Endothelial cell of umbilical vein (primary cell): ENCODE measurements around the gene CFAP46. TPM values are rescaled to one million over a fixed set of nuclear protein-coding genes. Genes with fewer than 3 reads are reported as not detected.

ENCODE experiments used
- BruUV-seq: library from RNA; stranded (reverse); fragments of 400-500 nt; replicated peaks from 2 replicates; lab custom pipeline; 2021; lab: Mats Ljungman, UMichigan
- CTCF ChIA-PET: fragments of 300-600, 350-600 bp; sonication (Branson Sonifier 250); formaldehyde crosslinking; loops from one replicate; lab custom pipeline; 2021; ENCODE audit warnings: antibody characterized with exemption, inconsistent platforms; lab: Charles Lee
- POLR2A ChIA-PET: fragments of 300-600, 350-600 bp; sonication (Branson Sonifier 250); formaldehyde crosslinking; loops from one replicate; lab custom pipeline; 2021; ENCODE audit warnings: antibody characterized with exemption, inconsistent platforms; lab: Charles Lee
- DNase-seq: peaks from one replicate; pipeline ENCODE4 v3.0.0-alpha.2; 2011; ENCODE audit warnings: low read depth, low spot score
- FAIRE-seq: peaks from 2 replicates; lab custom pipeline; 2011; peaks lifted over from hg19 to GRCh38; lab: Jason Lieb, UNC
- H2AFZ ChIP-seq: 2 replicates; pipeline ENCODE4 v1.6.0; 2012; ENCODE audit warnings: low read depth, low read length, control low read depth, inconsistent platforms
- H3K27ac ChIP-seq: 2 replicates; pipeline ENCODE4 v1.5.1; 2011; ENCODE audit warnings: low read depth, mild to moderate bottlenecking, control low read depth, low read length, moderate library complexity; ENCODE audit not compliant: insufficient read depth
- H3K27me3 ChIP-seq, 2 experiments: 2 replicates each; pipeline versions ENCODE4 v1.6.0 to v1.6.1; 2011; ENCODE audit warnings: low read length in 2 of 2, mixed read lengths in 1 of 2; ENCODE audit not compliant: control insufficient read depth in 2 of 2, insufficient read depth in 2 of 2
- H3K36me3 ChIP-seq, 2 experiments: 2 replicates in 1 of 2; 3 replicates in 1 of 2; pipeline ENCODE4 v1.5.1; 2011; ENCODE audit warnings: low read length in 2 of 2, mild to moderate bottlenecking in 1 of 2, moderate library complexity in 1 of 2; ENCODE audit not compliant: control insufficient read depth in 2 of 2, insufficient read depth in 2 of 2; ENCODE audit errors: extremely low read depth in 1 of 2
- H3K4me1 ChIP-seq: 3 replicates; pipeline ENCODE4 v1.5.1; 2011; ENCODE audit warnings: mild to moderate bottlenecking, low read length; ENCODE audit not compliant: control insufficient read depth, insufficient read depth; ENCODE audit errors: extremely low read depth
- H3K4me2 ChIP-seq: 2 replicates; pipeline ENCODE4 v1.6.1; 2011; ENCODE audit warnings: low read length, control low read depth, mixed read lengths; ENCODE audit not compliant: insufficient read depth
- H3K4me3 ChIP-seq, 3 experiments: fragments of 200-600 bp in 1 of 3; sonication (generic), shearing (Covaris generic) in 1 of 3; replicated peaks in 1 of 3; 2 replicates each; pipeline ENCODE4 v1.5.1; 2011 to 2016; ENCODE audit warnings: control low read depth in 3 of 3, low read length in 3 of 3, mild to moderate bottlenecking in 2 of 3, inconsistent platforms in 1 of 3, low read depth in 1 of 3, moderate library complexity in 1 of 3; ENCODE audit not compliant: insufficient read depth in 1 of 3
- H3K79me2 ChIP-seq: 2 replicates; pipeline ENCODE4 v1.6.0; 2012; ENCODE audit warnings: low read length, inconsistent platforms; ENCODE audit not compliant: control insufficient read depth, insufficient read depth
- H3K9ac ChIP-seq: replicated peaks from 2 replicates; pipeline ENCODE3; 2011; ENCODE audit warnings: low read length, control low read depth; ENCODE audit not compliant: insufficient read depth; ENCODE audit errors: extremely low read depth
- H3K9me1 ChIP-seq: replicated peaks from 3 replicates; pipeline ENCODE4 v1.6.0; 2011; ENCODE audit warnings: mild to moderate bottlenecking, low read length; ENCODE audit not compliant: control insufficient read depth, insufficient read depth; ENCODE audit errors: extremely low read depth
- H3K9me3 ChIP-seq: replicated peaks from 2 replicates; pipeline ENCODE4 v1.5.1; 2012; ENCODE audit warnings: low read length, inconsistent platforms; ENCODE audit not compliant: control insufficient read depth, insufficient read depth
- H4K20me1 ChIP-seq: replicated peaks from 2 replicates; pipeline ENCODE3; 2011; ENCODE audit warnings: mild to moderate bottlenecking, low read length; ENCODE audit not compliant: control insufficient read depth, insufficient read depth; ENCODE audit errors: extremely low read depth
- CTCF ChIP-seq, 2 donors: IDR thresholded peaks; 1 replicate in 1 of 2; 2 replicates in 1 of 2; pipeline ENCODE4 v1.5.1; 2011; ENCODE audit warnings: low read length in 2 of 2, mild to moderate bottlenecking in 2 of 2, moderate library complexity in 2 of 2, control low read depth in 1 of 2, inconsistent platforms in 1 of 2, low read depth in 1 of 2; ENCODE audit not compliant: insufficient read depth in 1 of 2; ENCODE audit errors: extremely low read depth in 1 of 2
- FOS ChIP-seq: IDR thresholded peaks from 2 replicates; pipeline ENCODE4 v1.6.1; 2011; ENCODE audit warnings: mild to moderate bottlenecking, low read length, moderate library complexity, borderline replicate concordance; ENCODE audit not compliant: insufficient read depth
- GATA2 ChIP-seq: IDR thresholded peaks from 2 replicates; pipeline ENCODE4 v1.7.0; 2011; ENCODE audit warnings: low read depth, mild to moderate bottlenecking, moderate library complexity, mixed read lengths, low read length; ENCODE audit not compliant: insufficient read length, insufficient read depth
- JUN ChIP-seq: IDR thresholded peaks from 2 replicates; pipeline ENCODE4 v1.6.1; 2011; ENCODE audit warnings: borderline replicate concordance, low read depth; ENCODE audit not compliant: insufficient read length, insufficient read depth
- MAX ChIP-seq: IDR thresholded peaks from 2 replicates; pipeline ENCODE4 v1.6.1; 2011; ENCODE audit not compliant: insufficient read depth, insufficient read length
- POLR2A ChIP-seq: IDR thresholded peaks from 2 replicates; pipeline ENCODE4 v1.6.1; 2012; ENCODE audit warnings: low read depth, mild to moderate bottlenecking, control low read depth, low read length
- POLR2AphosphoS5 ChIP-seq: IDR thresholded peaks from 2 replicates; pipeline ENCODE4 v1.6.1; 2012; ENCODE audit warnings: low read depth, mild to moderate bottlenecking, control low read depth, low read length, moderate library complexity; ENCODE audit not compliant: insufficient read depth
- dilution Hi-C: fragments of 300-500 bp; cut with MboI; formaldehyde crosslinking; loops from one replicate; pipeline ENCODE4 v1.15.0; 2019; ENCODE audit warnings: low sequenced_read_pairs; ENCODE audit not compliant: extremely low pct_ligation_motif_present
- intact Hi-C: fragments of 100-400 bp; cut with micrococcal nuclease; formaldehyde crosslinking; loops from one replicate; pipeline ENCODE4 v1.10.0; 2022
- polyA plus RNA-seq, 4 experiments: library from polyadenylated mRNA; depleted of rRNA in 3 of 4; stranded (reverse) in 3 of 4; unstranded in 1 of 4; fragments of >200 nt; gene quantifications; 2 replicates each; pipeline versions ENCODE4 v1.2.1 to v1.2.3, GENCODE V29; 2011 to 2012; ENCODE audit warnings: missing spikeins in 1 of 4
- total RNA-seq: library from RNA; stranded (reverse); gene quantifications from 2 replicates; pipeline ENCODE4 v1.2.3, GENCODE V29; 2021

CFAP46 gene
- total and polyA plus RNA-seq, 2 donors (not counting 3 experiments of a cell fraction or from before 2014, with no cell fraction given) = 0.75 to 0.98 TPM

- DNase-seq (no peak), FAIRE-seq (no peak)
- TF ChIP-seq FOS = no peak
- no peak for TF ChIP-seq MAX
- TF ChIP-seq CTCF (IDR thresholded peaks at IDR 0.05; ENCODE audit: extremely low read depth in 1 of 2, insufficient read depth in 1 of 2, low read depth in 1 of 2, low read length in 2 of 2) = no peak
- no peak for TF ChIP-seq JUN
- TF ChIP-seq POLR2AphosphoS5 = no peak
- no peak for TF ChIP-seq GATA2
- TF ChIP-seq POLR2A = no peak
- Histone ChIP-seq H3K9me1 (no peaks in the 10 kb centered on the region), H3K4me1 (no peaks in the 10 kb centered on the region), H3K79me2 (no peaks in the 10 kb centered on the region), H3K27me3 (no peaks in the 10 kb centered on the region), H2AFZ (peak overlapping the region; percentile 50), H3K9me3 (no peaks in the 10 kb centered on the region), H3K27ac (no peak overlapping the region), H4K20me1 (no peaks in the 10 kb centered on the region), H3K4me3 (peak overlapping the region in 1 of 3 experiments; percentile 12), H3K36me3 (no peaks in the 10 kb centered on the region), H3K4me2 (peak overlapping the region; percentile 25), H3K9ac (no peak overlapping the region)
- intact Hi-C loops (loop anchor here (1.0 to 5.0 kb wide), 5 partner anchors 21 to 386 kb away; no protein-coding TSS in a partner anchor), dilution Hi-C loops (no loop called here)
- no TSS peak for BruUV-seq
- ChIA-PET POLR2A (no interaction called here), CTCF (no interaction called here)
Measured at GRCh38 chr10:132941640-132942051, 724 bp downstream of the CFAP46 start.
